PC-9 (cell line): ENCODE measurements around the gene MTA3. TPM values are rescaled to one million over a fixed set of nuclear protein-coding genes. Genes with fewer than 3 reads are reported as not detected.

ENCODE experiments used
- BruUV-seq: library from RNA; stranded (reverse); fragments of 400-500 nt; replicated peaks from 2 replicates; lab custom pipeline; 2021; lab: Mats Ljungman, UMichigan
- CTCF ChIA-PET: fragments of 300-600 bp; sonication (Branson Sonifier 250); formaldehyde crosslinking; loops from one replicate; lab custom pipeline; 2022; ENCODE audit warnings: antibody characterized with exemption; lab: Charles Lee
- POLR2A ChIA-PET: fragments of 300-600 bp; sonication (Branson Sonifier 250); formaldehyde crosslinking; loops from one replicate; lab custom pipeline; 2022; ENCODE audit warnings: antibody characterized with exemption; ENCODE audit not compliant: unreplicated experiment; lab: Charles Lee
- DNase-seq, 2 experiments: peaks; one replicate each; pipeline versions ENCODE4 v3.0.0 to v3.0.0-alpha.2; 2015 to 2022; ENCODE audit warnings: mixed read lengths in 1 of 2
- H2AFZ ChIP-seq: fragments of 200-600 bp; sonication (generic); 2 replicates; pipeline ENCODE4 v1.8.1; 2017; ENCODE audit warnings: antibody characterized with exemption
- H3F3A ChIP-seq: fragments of 200-600 bp; sonication (generic); 2 replicates; pipeline ENCODE4 v1.8.1; 2017; ENCODE audit warnings: antibody characterized with exemption, mild to moderate bottlenecking, low read depth; ENCODE audit not compliant: insufficient read depth
- H3K27ac ChIP-seq: fragments of 200-600 bp; sonication (generic); 2 replicates; pipeline ENCODE4 v1.6.1; 2016; ENCODE audit warnings: mixed run types
- H3K27me3 ChIP-seq: fragments of 200-600 bp; sonication (generic); 2 replicates; pipeline ENCODE4 v1.6.1; 2016; ENCODE audit warnings: low read depth, mixed run types; ENCODE audit not compliant: insufficient read depth
- H3K36me3 ChIP-seq: fragments of 200-600 bp; sonication (generic); 2 replicates; pipeline ENCODE4 v1.6.1; 2016; ENCODE audit warnings: low read depth, mixed run types
- H3K4me1 ChIP-seq: fragments of 200-600 bp; sonication (generic); replicated peaks from 2 replicates; pipeline ENCODE4 v1.6.1; 2016; ENCODE audit warnings: mixed run types; ENCODE audit not compliant: insufficient read depth
- H3K4me2 ChIP-seq: fragments of 200-600 bp; sonication (generic); 2 replicates; pipeline ENCODE4 v1.6.1; 2017; ENCODE audit warnings: mixed run types
- H3K4me3 ChIP-seq: fragments of 200-600 bp; sonication (generic); 2 replicates; pipeline ENCODE4 v1.6.1; 2016; ENCODE audit warnings: mixed run types
- H3K79me2 ChIP-seq: fragments of 200-600 bp; sonication (generic); 2 replicates; pipeline ENCODE4 v1.6.1; 2017; ENCODE audit warnings: low read depth, mixed run types
- H3K9me2 ChIP-seq: fragments of 200-600 bp; sonication (generic); 2 replicates; pipeline ENCODE4 v1.8.1; 2017; ENCODE audit warnings: mild to moderate bottlenecking; ENCODE audit not compliant: insufficient read depth
- H3K9me3 ChIP-seq: fragments of 200-600 bp; sonication (generic); 2 replicates; pipeline ENCODE4 v1.8.1; 2016; ENCODE audit warnings: low read depth; ENCODE audit not compliant: insufficient read depth
- H4K20me1 ChIP-seq: fragments of 200-600 bp; sonication (generic); 2 replicates; pipeline ENCODE4 v1.8.1; 2017; ENCODE audit not compliant: insufficient read depth
- EZH2 ChIP-seq: fragments of 200-600 bp; sonication (generic); IDR thresholded peaks from 2 replicates; pipeline ENCODE4 v1.8.0; 2017; ENCODE audit warnings: antibody characterized with exemption, low read depth
- intact Hi-C: fragments of 100-400 bp; cut with micrococcal nuclease; formaldehyde crosslinking; loops from one replicate; pipeline ENCODE4 v1.10.0; 2022; ENCODE audit not compliant: unreplicated experiment
- total RNA-seq: library from RNA; stranded (reverse); gene quantifications from 2 replicates; pipeline ENCODE4 v1.2.3, GENCODE V29; 2021
- TF ChIP-seq, protein P1 (sequence below): fragments of 200-600 bp; sonication (generic); conservative IDR thresholded peaks from 2 replicates; pipeline ENCODE4 v1.6.1; 2017; ENCODE audit warnings: mixed run types, antibody characterized with exemption, mild to moderate bottlenecking, moderate library complexity

The MTA3 gene
- total RNA-seq, 1 experiment from 2014 or later, result 89.8 TPM

GRCh38 chr2:42675815-42676214 lies 107.4 kb downstream of the MTA3 start:
- H3K9me3 ChIP-seq, result no peaks in the 10 kb centered on the region
- no TSS peak for BruUV-seq
- no peak overlapping the region for H3K4me3 ChIP-seq
- no peaks in the 10 kb centered on the region for H3F3A ChIP-seq
- no peak overlapping the region for H3K27ac ChIP-seq
- ChIA-PET POLR2A (no interaction called here), CTCF (interaction anchor here (0.7 kb wide), 1 partner anchor 13 kb away, joined by 3 read pairs; no protein-coding TSS in a partner anchor)
- no peak for TF ChIP-seq EZH2
- TF ChIP-seq, protein P1, sequence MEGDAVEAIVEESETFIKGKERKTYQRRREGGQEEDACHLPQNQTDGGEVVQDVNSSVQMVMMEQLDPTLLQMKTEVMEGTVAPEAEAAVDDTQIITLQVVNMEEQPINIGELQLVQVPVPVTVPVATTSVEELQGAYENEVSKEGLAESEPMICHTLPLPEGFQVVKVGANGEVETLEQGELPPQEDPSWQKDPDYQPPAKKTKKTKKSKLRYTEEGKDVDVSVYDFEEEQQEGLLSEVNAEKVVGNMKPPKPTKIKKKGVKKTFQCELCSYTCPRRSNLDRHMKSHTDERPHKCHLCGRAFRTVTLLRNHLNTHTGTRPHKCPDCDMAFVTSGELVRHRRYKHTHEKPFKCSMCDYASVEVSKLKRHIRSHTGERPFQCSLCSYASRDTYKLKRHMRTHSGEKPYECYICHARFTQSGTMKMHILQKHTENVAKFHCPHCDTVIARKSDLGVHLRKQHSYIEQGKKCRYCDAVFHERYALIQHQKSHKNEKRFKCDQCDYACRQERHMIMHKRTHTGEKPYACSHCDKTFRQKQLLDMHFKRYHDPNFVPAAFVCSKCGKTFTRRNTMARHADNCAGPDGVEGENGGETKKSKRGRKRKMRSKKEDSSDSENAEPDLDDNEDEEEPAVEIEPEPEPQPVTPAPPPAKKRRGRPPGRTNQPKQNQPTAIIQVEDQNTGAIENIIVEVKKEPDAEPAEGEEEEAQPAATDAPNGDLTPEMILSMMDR, result no peak
- H3K4me2 ChIP-seq, result no peak overlapping the region
- intact Hi-C loops, result no loop called here
- no peak overlapping the region for H2AFZ ChIP-seq
- no peaks in the 10 kb centered on the region for H3K4me1 ChIP-seq
- peaks cover 19% of the 10 kb centered on the region; the same call in 1 of the 2 replicates for H3K79me2 ChIP-seq
- peak in 1 of 2 experiments; percentile 15 for DNase-seq
- H3K9me2 ChIP-seq, result no peaks in the 10 kb centered on the region
- H3K36me3 ChIP-seq, result 0 out of 2 replicates have a peak, but pooled peaks cover 5% of the 10 kb centered on the region
- peaks cover 7% of the 10 kb centered on the region; the same call in 1 of the 2 replicates for H4K20me1 ChIP-seq
- no peaks in the 10 kb centered on the region for H3K27me3 ChIP-seq

- Histone ChIP-seq H3F3A (0 out of 2 replicates have a peak, but pooled peaks cover 16% of the 10 kb centered on the region), H3K4me1 (no peaks in the 10 kb centered on the region), H3K4me2 (no peak overlapping the region), H3K9me2 (no peaks in the 10 kb centered on the region), H3K9me3 (no peaks in the 10 kb centered on the region), H4K20me1 (peaks cover 25% of the 10 kb centered on the region; the same call in 1 of the 2 replicates), H3K79me2 (no peaks in the 10 kb centered on the region), H3K36me3 (peaks cover 10% of the 10 kb centered on the region; the same call in 1 of the 2 replicates), H3K4me3 (no peak overlapping the region), H2AFZ (no peak overlapping the region), H3K27me3 (no peaks in the 10 kb centered on the region), H3K27ac (no peak overlapping the region)
- no peak for DNase-seq
- POLR2A ChIA-PET, result no interaction called here
- CTCF ChIA-PET, result no interaction called here
- intact Hi-C loops, result no loop called here
- no TSS peak for BruUV-seq
- TF ChIP-seq EZH2, result no peak
- TF ChIP-seq, protein P1, result no peak
These were observed 116.9 kb downstream of the MTA3 start for GRCh38 chr2:42685303-42685702.

- Histone ChIP-seq H2AFZ (no peak overlapping the region), H3F3A (peaks cover 23% of the 10 kb centered on the region), H3K36me3 (peaks cover 22% of the 10 kb centered on the region; the same call in 1 of the 2 replicates), H3K9me2 (no peaks in the 10 kb centered on the region; the same call in 1 of the 2 replicates), H3K27ac (no peak overlapping the region), H3K9me3 (no peaks in the 10 kb centered on the region), H3K4me1 (no peaks in the 10 kb centered on the region), H3K79me2 (peaks cover 7% of the 10 kb centered on the region), H3K4me2 (no peak overlapping the region), H4K20me1 (peaks cover 32% of the 10 kb centered on the region), H3K4me3 (no peak overlapping the region), H3K27me3 (no peaks in the 10 kb centered on the region)
- ChIA-PET POLR2A (no interaction called here), CTCF (no interaction called here)
- no peak for DNase-seq
- intact Hi-C loops, result no loop called here
- no peak for TF ChIP-seq EZH2
- TF ChIP-seq, protein P1, result no peak
- no TSS peak for BruUV-seq
These were observed 124.7 kb downstream of the MTA3 start for GRCh38 chr2:42693013-42693615.
